A673 (cell line): ENCODE measurements around the gene NOX4.

Experiments used
- CTCF ChIP-seq: fragments of 300-800, 200-600 bp; sonication (generic); conservative IDR thresholded peaks from 2 replicates; pipeline ENCODE4 v1.5.1; 2017; ENCODE audit warnings: low read depth, mild to moderate bottlenecking, antibody characterized with exemption, low read length, moderate library complexity, mixed read lengths
- EZH2 ChIP-seq: fragments of 200-600 bp; sonication (generic); IDR thresholded peaks from 2 replicates; pipeline ENCODE4 v1.6.1; 2017; ENCODE audit warnings: borderline replicate concordance, low read depth, mild to moderate bottlenecking, mixed read lengths, antibody characterized with exemption, low read length; ENCODE audit not compliant: poor library complexity, severe bottlenecking

- TF ChIP-seq CTCF, result no peak
- no peak for TF ChIP-seq EZH2
Measured at GRCh38 chr11:89529626-89530380, 38.6 kb upstream of the NOX4 start.
